WTC11 (cell line): ENCODE data around the gene AADACL3. TPM values are rescaled to one million over a fixed set of nuclear protein-coding genes. Genes with fewer than 3 reads are reported as not detected.

Experiments
- ATAC-seq: fragments of 200-7000 bp; cut with Tn5 transposase; 2 replicates; pipeline ENCODE4 v1.10.0; 2021; ENCODE audit warnings: mild to moderate bottlenecking, moderate library complexity
- CTCF ChIA-PET: fragments of 300-600 bp; sonication (Branson Sonifier 250); formaldehyde crosslinking; loops from one replicate; lab custom pipeline; 2021; ENCODE audit warnings: antibody characterized with exemption; lab: Charles Lee
- POLR2A ChIA-PET: fragments of 350-600 bp; sonication (Branson Sonifier 250); formaldehyde crosslinking; loops from one replicate; lab custom pipeline; 2021; ENCODE audit warnings: antibody characterized with exemption; lab: Charles Lee
- DNase-seq: peaks from one replicate; pipeline ENCODE4 v3.0.0; 2021; ENCODE audit warnings: low spot score
- H3K27ac Mint-ChIP-seq: 2 replicates; pipeline ENCODE4 v1.8.0; 2021; ENCODE audit warnings: mixed read lengths
- H3K27me3 Mint-ChIP-seq: 2 replicates; pipeline ENCODE4 v1.8.0; 2021; ENCODE audit warnings: low read depth, mild to moderate bottlenecking, moderate library complexity, mixed read lengths
- H3K36me3 Mint-ChIP-seq: 2 replicates; pipeline ENCODE4 v1.8.0; 2021; ENCODE audit warnings: mixed read lengths
- H3K4me1 Mint-ChIP-seq: 2 replicates; pipeline ENCODE4 v1.8.0; 2022; ENCODE audit warnings: mixed read lengths
- H3K4me3 Mint-ChIP-seq: 2 replicates; pipeline ENCODE4 v1.8.0; 2021; ENCODE audit warnings: mild to moderate bottlenecking, moderate library complexity, mixed read lengths
- H3K9me3 Mint-ChIP-seq: 2 replicates; pipeline ENCODE4 v1.8.0; 2021; ENCODE audit warnings: mixed read lengths
- CREM ChIP-seq: sonication (generic); formaldehyde crosslinking; IDR thresholded peaks from 2 replicates; pipeline ENCODE4 v1.8.1; 2022; ENCODE audit warnings: mild to moderate bottlenecking, missing genetic modification reagents, moderate library complexity
- EMX1 ChIP-seq: fragments of 250-450 bp; sonication (Bioruptor Pico); IDR thresholded peaks from 2 replicates; pipeline ENCODE4 v1.8.0; 2021; ENCODE audit warnings: mild to moderate bottlenecking
- JAZF1 ChIP-seq: fragments of 250-450 bp; sonication (Bioruptor Pico); IDR thresholded peaks from 2 replicates; pipeline ENCODE4 v1.9.0; 2021; ENCODE audit warnings: moderate library complexity, mild to moderate bottlenecking, inconsistent platforms
- KAT7 ChIP-seq: sonication (generic); formaldehyde crosslinking; IDR thresholded peaks from 2 replicates; pipeline ENCODE4 v1.8.1; 2023; ENCODE audit warnings: missing genetic modification reagents, mild to moderate bottlenecking, borderline replicate concordance
- MXD4 ChIP-seq: fragments of 250-450 bp; sonication (Bioruptor Pico); IDR thresholded peaks from 2 replicates; pipeline ENCODE4 v1.8.0; 2021; ENCODE audit warnings: mild to moderate bottlenecking, moderate library complexity, borderline replicate concordance
- TCF7 ChIP-seq: sonication (generic); formaldehyde crosslinking; IDR thresholded peaks from 2 replicates; pipeline ENCODE4 v1.8.0; 2022; ENCODE audit warnings: mild to moderate bottlenecking, low read depth, missing genetic modification reagents, moderate library complexity
- total RNA-seq: library from RNA; stranded (reverse); gene quantifications from 3 replicates; pipeline ENCODE4 v1.2.3, GENCODE V29; 2021
- TF ChIP-seq, protein P1 (sequence below): sonication (generic); formaldehyde crosslinking; IDR thresholded peaks from 2 replicates; pipeline ENCODE4 v1.8.0; 2023; ENCODE audit warnings: missing genetic modification reagents, mild to moderate bottlenecking, borderline replicate concordance
- TF ChIP-seq, protein P2 (sequence below): fragments of 250-450 bp; sonication (Bioruptor Pico); IDR thresholded peaks from 2 replicates; pipeline ENCODE4 v2.1.2; 2022; ENCODE audit warnings: mild to moderate bottlenecking, moderate library complexity
- TF ChIP-seq, protein P3 (sequence below): sonication (generic); formaldehyde crosslinking; IDR thresholded peaks from 2 replicates; pipeline ENCODE4 v1.8.1; 2023; ENCODE audit warnings: mild to moderate bottlenecking, missing genetic modification reagents, moderate library complexity
- TF ChIP-seq, protein P4 (sequence below): sonication (generic); formaldehyde crosslinking; IDR thresholded peaks from 2 replicates; pipeline ENCODE4 v1.8.0; 2023; ENCODE audit warnings: missing genetic modification reagents
- TF ChIP-seq, protein P5 (sequence below): sonication (generic); formaldehyde crosslinking; IDR thresholded peaks from 2 replicates; pipeline ENCODE4 v1.8.1; 2023; ENCODE audit warnings: mild to moderate bottlenecking, missing genetic modification reagents, borderline replicate concordance
- TF ChIP-seq, protein P6 (sequence below): sonication (generic); formaldehyde crosslinking; IDR thresholded peaks from 2 replicates; pipeline ENCODE4 v1.8.1; 2023; ENCODE audit warnings: mild to moderate bottlenecking, missing genetic modification reagents

AADACL3 gene
- total RNA-seq, 1 experiment from 2014 or later: 0.77 TPM

DNA sequence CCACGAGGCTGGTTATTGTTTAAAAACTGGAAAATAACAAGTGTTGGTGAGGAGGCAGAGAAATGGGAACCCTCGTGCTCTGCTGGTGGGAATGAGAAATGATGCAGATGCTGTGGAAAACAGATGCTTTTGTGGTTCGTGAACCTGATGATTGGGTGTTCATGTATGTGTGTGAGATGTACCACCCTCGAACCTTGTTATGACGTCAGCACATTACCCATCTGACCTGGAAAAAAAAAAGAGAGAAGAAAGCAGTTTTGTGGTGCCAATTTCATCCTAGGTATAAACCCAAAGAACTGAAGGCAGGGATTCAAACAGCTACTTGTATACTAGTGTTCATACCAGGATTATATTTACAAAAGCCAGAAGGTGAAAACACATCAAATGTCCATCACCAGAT, 23.7 kb downstream of the AADACL3 start (continued):
- TF ChIP-seq JAZF1 (CRISPR knock-in tag) (no peak), CREM (CRISPR knock-in tag) (no peak), KAT7 (CRISPR knock-in tag) (no peak)
- TF ChIP-seq, protein P1, sequence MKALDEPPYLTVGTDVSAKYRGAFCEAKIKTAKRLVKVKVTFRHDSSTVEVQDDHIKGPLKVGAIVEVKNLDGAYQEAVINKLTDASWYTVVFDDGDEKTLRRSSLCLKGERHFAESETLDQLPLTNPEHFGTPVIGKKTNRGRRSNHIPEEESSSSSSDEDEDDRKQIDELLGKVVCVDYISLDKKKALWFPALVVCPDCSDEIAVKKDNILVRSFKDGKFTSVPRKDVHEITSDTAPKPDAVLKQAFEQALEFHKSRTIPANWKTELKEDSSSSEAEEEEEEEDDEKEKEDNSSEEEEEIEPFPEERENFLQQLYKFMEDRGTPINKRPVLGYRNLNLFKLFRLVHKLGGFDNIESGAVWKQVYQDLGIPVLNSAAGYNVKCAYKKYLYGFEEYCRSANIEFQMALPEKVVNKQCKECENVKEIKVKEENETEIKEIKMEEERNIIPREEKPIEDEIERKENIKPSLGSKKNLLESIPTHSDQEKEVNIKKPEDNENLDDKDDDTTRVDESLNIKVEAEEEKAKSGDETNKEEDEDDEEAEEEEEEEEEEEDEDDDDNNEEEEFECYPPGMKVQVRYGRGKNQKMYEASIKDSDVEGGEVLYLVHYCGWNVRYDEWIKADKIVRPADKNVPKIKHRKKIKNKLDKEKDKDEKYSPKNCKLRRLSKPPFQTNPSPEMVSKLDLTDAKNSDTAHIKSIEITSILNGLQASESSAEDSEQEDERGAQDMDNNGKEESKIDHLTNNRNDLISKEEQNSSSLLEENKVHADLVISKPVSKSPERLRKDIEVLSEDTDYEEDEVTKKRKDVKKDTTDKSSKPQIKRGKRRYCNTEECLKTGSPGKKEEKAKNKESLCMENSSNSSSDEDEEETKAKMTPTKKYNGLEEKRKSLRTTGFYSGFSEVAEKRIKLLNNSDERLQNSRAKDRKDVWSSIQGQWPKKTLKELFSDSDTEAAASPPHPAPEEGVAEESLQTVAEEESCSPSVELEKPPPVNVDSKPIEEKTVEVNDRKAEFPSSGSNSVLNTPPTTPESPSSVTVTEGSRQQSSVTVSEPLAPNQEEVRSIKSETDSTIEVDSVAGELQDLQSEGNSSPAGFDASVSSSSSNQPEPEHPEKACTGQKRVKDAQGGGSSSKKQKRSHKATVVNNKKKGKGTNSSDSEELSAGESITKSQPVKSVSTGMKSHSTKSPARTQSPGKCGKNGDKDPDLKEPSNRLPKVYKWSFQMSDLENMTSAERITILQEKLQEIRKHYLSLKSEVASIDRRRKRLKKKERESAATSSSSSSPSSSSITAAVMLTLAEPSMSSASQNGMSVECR: no peak
- TF ChIP-seq, protein P2, sequence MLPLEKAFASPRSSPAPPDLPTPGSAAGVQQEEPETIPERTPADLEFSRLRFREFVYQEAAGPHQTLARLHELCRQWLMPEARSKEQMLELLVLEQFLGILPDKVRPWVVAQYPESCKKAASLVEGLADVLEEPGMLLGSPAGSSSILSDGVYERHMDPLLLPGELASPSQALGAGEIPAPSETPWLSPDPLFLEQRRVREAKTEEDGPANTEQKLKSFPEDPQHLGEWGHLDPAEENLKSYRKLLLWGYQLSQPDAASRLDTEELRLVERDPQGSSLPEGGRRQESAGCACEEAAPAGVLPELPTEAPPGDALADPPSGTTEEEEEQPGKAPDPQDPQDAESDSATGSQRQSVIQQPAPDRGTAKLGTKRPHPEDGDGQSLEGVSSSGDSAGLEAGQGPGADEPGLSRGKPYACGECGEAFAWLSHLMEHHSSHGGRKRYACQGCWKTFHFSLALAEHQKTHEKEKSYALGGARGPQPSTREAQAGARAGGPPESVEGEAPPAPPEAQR (CRISPR knock-in tag): no peak

DNA sequence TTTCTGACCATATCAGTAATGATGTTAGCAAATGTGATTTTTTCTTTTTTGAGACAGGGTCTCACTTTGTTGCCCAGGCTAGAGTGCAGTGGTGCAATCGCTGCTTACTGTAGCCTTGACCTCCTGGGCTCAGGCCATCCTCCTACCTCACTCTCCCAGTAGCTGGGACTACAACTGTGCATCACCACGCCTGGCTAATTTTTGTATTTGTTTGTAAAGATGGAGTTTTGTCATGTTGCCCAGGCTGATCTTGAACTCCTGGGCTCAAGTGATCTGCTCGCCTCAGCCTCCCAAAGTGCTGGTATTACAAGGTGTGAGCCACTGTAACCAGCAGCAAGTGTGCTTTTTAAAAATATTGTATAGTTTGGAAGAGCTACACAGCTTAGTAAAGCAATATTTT, 26.0 kb downstream of the AADACL3 start:
- Mint-ChIP-seq H3K27me3 (no peaks in the 10 kb centered on the region), H3K9me3 (peaks cover 4% of the 10 kb centered on the region), H3K4me3 (no peak overlapping the region), H3K36me3 (no peaks in the 10 kb centered on the region), H3K4me1 (peaks cover 5% of the 10 kb centered on the region; the same call in 1 of the 2 replicates), H3K27ac (no peak overlapping the region)
- TF ChIP-seq TCF7 (CRISPR knock-in tag) (no peak), EMX1 (CRISPR knock-in tag) (no peak), MXD4 (CRISPR knock-in tag) (no peak)
- TF ChIP-seq, protein P3, sequence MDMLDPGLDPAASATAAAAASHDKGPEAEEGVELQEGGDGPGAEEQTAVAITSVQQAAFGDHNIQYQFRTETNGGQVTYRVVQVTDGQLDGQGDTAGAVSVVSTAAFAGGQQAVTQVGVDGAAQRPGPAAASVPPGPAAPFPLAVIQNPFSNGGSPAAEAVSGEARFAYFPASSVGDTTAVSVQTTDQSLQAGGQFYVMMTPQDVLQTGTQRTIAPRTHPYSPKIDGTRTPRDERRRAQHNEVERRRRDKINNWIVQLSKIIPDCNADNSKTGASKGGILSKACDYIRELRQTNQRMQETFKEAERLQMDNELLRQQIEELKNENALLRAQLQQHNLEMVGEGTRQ (CRISPR knock-in tag): no peak
- TF ChIP-seq, protein P4, sequence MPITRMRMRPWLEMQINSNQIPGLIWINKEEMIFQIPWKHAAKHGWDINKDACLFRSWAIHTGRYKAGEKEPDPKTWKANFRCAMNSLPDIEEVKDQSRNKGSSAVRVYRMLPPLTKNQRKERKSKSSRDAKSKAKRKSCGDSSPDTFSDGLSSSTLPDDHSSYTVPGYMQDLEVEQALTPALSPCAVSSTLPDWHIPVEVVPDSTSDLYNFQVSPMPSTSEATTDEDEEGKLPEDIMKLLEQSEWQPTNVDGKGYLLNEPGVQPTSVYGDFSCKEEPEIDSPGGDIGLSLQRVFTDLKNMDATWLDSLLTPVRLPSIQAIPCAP (CRISPR knock-in tag): no peak
- TF ChIP-seq, protein P5, sequence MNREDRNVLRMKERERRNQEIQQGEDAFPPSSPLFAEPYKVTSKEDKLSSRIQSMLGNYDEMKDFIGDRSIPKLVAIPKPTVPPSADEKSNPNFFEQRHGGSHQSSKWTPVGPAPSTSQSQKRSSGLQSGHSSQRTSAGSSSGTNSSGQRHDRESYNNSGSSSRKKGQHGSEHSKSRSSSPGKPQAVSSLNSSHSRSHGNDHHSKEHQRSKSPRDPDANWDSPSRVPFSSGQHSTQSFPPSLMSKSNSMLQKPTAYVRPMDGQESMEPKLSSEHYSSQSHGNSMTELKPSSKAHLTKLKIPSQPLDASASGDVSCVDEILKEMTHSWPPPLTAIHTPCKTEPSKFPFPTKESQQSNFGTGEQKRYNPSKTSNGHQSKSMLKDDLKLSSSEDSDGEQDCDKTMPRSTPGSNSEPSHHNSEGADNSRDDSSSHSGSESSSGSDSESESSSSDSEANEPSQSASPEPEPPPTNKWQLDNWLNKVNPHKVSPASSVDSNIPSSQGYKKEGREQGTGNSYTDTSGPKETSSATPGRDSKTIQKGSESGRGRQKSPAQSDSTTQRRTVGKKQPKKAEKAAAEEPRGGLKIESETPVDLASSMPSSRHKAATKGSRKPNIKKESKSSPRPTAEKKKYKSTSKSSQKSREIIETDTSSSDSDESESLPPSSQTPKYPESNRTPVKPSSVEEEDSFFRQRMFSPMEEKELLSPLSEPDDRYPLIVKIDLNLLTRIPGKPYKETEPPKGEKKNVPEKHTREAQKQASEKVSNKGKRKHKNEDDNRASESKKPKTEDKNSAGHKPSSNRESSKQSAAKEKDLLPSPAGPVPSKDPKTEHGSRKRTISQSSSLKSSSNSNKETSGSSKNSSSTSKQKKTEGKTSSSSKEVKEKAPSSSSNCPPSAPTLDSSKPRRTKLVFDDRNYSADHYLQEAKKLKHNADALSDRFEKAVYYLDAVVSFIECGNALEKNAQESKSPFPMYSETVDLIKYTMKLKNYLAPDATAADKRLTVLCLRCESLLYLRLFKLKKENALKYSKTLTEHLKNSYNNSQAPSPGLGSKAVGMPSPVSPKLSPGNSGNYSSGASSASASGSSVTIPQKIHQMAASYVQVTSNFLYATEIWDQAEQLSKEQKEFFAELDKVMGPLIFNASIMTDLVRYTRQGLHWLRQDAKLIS (CRISPR knock-in tag): no peak
- TF ChIP-seq, protein P6, sequence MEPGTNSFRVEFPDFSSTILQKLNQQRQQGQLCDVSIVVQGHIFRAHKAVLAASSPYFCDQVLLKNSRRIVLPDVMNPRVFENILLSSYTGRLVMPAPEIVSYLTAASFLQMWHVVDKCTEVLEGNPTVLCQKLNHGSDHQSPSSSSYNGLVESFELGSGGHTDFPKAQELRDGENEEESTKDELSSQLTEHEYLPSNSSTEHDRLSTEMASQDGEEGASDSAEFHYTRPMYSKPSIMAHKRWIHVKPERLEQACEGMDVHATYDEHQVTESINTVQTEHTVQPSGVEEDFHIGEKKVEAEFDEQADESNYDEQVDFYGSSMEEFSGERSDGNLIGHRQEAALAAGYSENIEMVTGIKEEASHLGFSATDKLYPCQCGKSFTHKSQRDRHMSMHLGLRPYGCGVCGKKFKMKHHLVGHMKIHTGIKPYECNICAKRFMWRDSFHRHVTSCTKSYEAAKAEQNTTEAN: no peak
- ATAC-seq: no peak
- no peak for DNase-seq
- CTCF ChIA-PET: interaction anchor here (1.0 kb wide), 1 partner anchor 24 kb away, joined by 4 read pairs; no protein-coding TSS in a partner anchor
- POLR2A ChIA-PET: interaction anchor here (0.6 kb wide), 1 partner anchor 110 kb away, joined by 3 read pairs; no protein-coding TSS in a partner anchor
